Gastrocnemius medialis (tissue), 4 donors: Measurements from ENCODE around the gene FAM131C.

Experiments used
- POLR2A ChIP-seq, 2 donors: fragments of 450-650 bp; IDR thresholded peaks; one replicate each; pipeline ENCODE4 v1.6.1; 2017; ENCODE audit warnings: antibody characterized with exemption in 2 of 2, mild to moderate bottlenecking in 2 of 2, moderate library complexity in 2 of 2
- TF ChIP-seq, protein P1 (sequence below), 5 experiments: fragments of 450-650 bp in 3 of 5; fragments of 200-600 bp in 2 of 5; sonication (generic) in 2 of 5; IDR thresholded peaks in 4 of 5; conservative IDR thresholded peaks in 1 of 5; 1 replicate in 4 of 5; 2 replicates in 1 of 5; pipeline ENCODE4 v1.5.1; 2016 to 2019; ENCODE audit warnings: antibody characterized with exemption in 5 of 5, mild to moderate bottlenecking in 3 of 5, moderate library complexity in 3 of 5

GRCh38 chr1:16078925-16079656 lies 5.6 kb upstream of the FAM131C start:
- TF ChIP-seq POLR2A (IDR thresholded peaks at IDR 0.05) = no peak
- TF ChIP-seq, protein P1, sequence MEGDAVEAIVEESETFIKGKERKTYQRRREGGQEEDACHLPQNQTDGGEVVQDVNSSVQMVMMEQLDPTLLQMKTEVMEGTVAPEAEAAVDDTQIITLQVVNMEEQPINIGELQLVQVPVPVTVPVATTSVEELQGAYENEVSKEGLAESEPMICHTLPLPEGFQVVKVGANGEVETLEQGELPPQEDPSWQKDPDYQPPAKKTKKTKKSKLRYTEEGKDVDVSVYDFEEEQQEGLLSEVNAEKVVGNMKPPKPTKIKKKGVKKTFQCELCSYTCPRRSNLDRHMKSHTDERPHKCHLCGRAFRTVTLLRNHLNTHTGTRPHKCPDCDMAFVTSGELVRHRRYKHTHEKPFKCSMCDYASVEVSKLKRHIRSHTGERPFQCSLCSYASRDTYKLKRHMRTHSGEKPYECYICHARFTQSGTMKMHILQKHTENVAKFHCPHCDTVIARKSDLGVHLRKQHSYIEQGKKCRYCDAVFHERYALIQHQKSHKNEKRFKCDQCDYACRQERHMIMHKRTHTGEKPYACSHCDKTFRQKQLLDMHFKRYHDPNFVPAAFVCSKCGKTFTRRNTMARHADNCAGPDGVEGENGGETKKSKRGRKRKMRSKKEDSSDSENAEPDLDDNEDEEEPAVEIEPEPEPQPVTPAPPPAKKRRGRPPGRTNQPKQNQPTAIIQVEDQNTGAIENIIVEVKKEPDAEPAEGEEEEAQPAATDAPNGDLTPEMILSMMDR (IDR thresholded peaks at IDR 0.05 in 4 of 5, conservative IDR thresholded peaks at IDR 0.05 in 1 of 5) = peak; percentile 79 to 89 (median 86)
